Hair follicular keratinocyte (primary cell): ENCODE results near the gene CES1. TPM values are rescaled to one million over a fixed set of nuclear protein-coding genes. Genes with fewer than 3 reads are reported as not detected.

ENCODE experiments used
- total RNA-seq: library from RNA; depleted of rRNA; stranded (reverse); fragments of >200 nt; gene quantifications from 2 replicates; pipeline ENCODE4 v1.2.3, GENCODE V29; 2015

Gene CES1
- not detected in 2 replicates for total RNA-seq

DNA sequence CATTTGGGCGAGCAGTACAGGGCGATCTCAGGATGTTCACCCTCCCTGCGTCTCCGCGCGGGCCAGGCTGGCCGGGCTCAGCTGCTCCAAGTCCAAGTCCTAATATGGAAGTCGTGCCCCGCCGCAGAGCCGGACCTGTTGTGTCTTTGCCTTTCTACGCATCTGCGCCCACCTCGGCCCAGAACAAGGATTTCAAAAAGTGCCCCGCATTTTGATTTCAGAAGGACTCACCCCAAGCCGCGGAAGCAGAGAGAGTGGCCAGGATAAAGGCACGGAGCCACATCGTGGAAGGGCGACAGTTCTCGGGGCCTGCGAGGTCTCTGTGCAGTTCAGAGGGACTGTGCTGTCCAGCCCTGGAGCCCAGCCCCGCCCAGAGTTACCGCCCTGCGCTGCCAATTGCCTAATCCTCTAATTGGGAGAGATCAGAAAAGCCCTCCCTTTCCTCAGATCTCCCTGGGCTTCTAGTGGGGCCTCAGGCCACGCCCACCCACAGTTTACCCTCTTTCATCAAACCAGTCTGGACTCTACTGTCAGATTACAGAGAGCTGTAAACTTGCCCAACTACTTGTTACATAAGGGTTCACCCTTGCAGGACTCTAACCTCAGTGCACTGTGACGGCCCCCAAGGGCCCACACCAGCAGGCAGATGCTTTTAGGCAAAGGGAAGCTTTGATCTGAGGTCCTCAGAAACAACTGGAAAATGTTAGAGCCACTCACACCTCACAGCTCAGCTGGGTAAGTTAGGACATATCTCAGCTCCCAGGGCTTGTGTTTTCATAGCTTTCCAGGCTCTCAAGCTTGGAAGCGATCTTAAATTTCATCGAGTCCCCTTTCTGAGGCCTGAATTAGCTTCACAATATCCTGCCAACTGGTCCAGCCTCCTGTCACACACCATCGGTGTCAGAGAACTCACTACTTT lies at the start of gene CES1:
CES1 (minus strand) TSS at position 324 of the 919 bp plus-strand sequence; CDS start at position 283, 41 bp downstream.

DNA sequence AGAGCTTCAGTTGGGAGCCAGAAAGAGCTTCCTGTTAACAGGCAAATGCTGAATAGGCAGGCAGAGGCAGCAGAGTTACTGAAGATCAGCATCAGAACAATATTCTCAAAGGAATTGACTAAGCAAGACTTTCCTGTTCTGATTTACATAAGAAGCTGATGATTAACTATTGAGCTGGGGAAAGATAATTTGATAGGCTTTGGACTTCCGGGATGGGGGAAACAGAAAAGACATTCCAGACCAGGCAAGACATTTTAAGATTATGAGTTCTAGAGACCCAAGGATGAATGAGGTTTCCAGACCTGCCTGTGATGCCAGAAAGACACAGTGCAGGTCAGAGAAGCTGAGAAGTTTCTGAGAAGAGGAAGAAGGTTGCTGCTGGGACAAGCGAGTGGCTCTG lies 42.4 kb upstream of the CES1 start, which contains the start of gene CES5A:
CES5A (minus strand) TSS at position 101 of the 400 bp plus-strand sequence. CDS start 152 bp downstream, outside the sequence.

Other genes starting within 250 kb of the CES1 start
- gene SLC6A2, start 177.1 kb downstream of the CES1 start, total RNA-seq: 0.04 and 0.08 TPM in 2 replicates
- gene CES5A, start 42.3 kb upstream of the CES1 start, total RNA-seq: not detected in 2 replicates